Measurements from ENCODE around the gene RASAL1. TPM values are rescaled to one million over a fixed set of nuclear protein-coding genes. Genes with fewer than 3 reads are reported as not detected.

The RASAL1 gene
- total RNA-seq, 1 experiment from 2014 or later = 16.0 TPM

DNA sequence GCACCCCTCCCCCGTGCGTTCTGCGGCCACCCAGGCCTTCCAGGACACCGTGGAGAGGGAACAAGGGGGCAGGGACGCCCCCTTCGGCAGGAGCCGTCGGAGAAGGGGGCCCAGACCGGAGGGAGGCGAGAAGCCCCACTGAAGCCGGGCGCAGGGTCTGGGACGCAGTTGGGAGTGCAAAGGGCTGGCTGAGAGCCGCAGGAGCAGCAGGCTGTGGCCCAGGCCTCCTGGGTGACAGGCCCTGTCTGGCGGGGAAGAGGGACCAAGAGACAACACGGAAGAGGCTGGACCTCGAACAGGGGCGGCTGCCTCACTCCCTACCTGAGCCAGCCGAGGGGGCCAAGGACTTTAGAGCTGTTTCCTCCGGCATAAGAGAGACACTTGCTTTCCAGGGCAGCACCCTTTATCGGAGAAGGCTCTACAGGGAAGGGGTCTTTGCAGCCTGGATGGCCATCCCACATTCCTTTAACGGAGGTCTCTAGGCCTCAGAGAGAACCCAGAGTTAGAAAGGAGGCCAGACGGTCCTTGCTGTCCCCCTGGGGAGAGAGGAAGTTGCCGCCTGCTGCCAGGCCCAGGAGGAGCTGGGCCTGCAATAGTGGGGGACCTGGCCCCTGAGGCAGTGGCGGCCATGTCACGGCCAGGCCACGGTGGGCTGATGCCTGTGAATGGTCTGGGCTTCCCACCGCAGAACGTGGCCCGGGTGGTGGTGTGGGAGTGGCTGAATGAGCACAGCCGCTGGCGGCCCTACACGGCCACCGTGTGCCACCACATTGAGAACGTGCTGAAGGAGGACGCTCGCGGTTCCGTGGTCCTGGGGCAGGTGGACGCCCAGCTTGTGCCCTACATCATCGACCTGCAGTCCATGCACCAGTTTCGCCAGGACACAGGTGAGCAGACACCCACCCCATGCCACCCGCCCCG, 77.7 kb downstream of the RASAL1 start:
- DNase-seq (ENCODE audit: low read depth, low spot score) (no peak), ATAC-seq (no peak)
- no peaks in the 10 kb centered on the region for H3K79me2 ChIP-seq (ENCODE audit: insufficient read depth, low read length)
- intact Hi-C loops (cut with micrococcal nuclease) = no loop called here
- H3K36me3 ChIP-seq (ENCODE audit: control insufficient read depth in 1 of 2, insufficient read depth in 2 of 2, low read length in 2 of 2) = no peaks in the 10 kb centered on the region
- no peak overlapping the region for H2AFZ ChIP-seq (ENCODE audit: low read depth, low read length, poor library complexity, severe bottlenecking)
- ChIA-PET CTCF (no interaction called here), POLR2A (no interaction called here), RAD21 (ENCODE audit: low non-redundant PET in 1 of 2, low total read pairs in 2 of 2, uncharacterized antibody in 2 of 2, unreplicated experiment in 2 of 2) (no interaction called here)
- H3K4me3 ChIP-seq (replicated peaks in 1 of 2; ENCODE audit: low read depth in 1 of 2, low read length in 2 of 2) = no peak overlapping the region
- H3K4me1 ChIP-seq (ENCODE audit: control insufficient read depth in 1 of 2, insufficient read depth in 2 of 2, low read length in 2 of 2) = no peaks in the 10 kb centered on the region
- H3K9ac ChIP-seq (ENCODE audit: low read length) = no peak overlapping the region
- H3K27me3 ChIP-seq (ENCODE audit: insufficient read depth, low read length) = peaks cover 11% of the 10 kb centered on the region; the same call in 1 of the 2 replicates
- H3K27ac ChIP-seq (ENCODE audit: low read depth, low read length) = no peak overlapping the region
- TF ChIP-seq, protein P1, sequence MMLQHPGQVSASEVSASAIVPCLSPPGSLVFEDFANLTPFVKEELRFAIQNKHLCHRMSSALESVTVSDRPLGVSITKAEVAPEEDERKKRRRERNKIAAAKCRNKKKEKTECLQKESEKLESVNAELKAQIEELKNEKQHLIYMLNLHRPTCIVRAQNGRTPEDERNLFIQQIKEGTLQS (IDR thresholded peaks at IDR 0.05) = no peak
- TF ChIP-seq JUND (IDR thresholded peaks at IDR 0.05) (no peak), RAD21 (IDR thresholded peaks at IDR 0.05; ENCODE audit: low read depth) (no peak), EZH2phosphoT487 (IDR thresholded peaks at IDR 0.05; ENCODE audit: borderline replicate concordance) (no peak), YY1 (IDR thresholded peaks at IDR 0.05; ENCODE audit: extremely low read depth, insufficient replicate concordance, low read depth, low read length) (no peak), TCF7L2 (IDR thresholded peaks at IDR 0.05; ENCODE audit: borderline replicate concordance, extremely low read depth, insufficient read depth, insufficient read length) (no peak), CBX3 (IDR thresholded peaks at IDR 0.05; ENCODE audit: low read depth) (no peak), POLR2AphosphoS5 (IDR thresholded peaks at IDR 0.05; ENCODE audit: low read depth, low read length) (no peak), SIN3A (IDR thresholded peaks at IDR 0.05; ENCODE audit: low read depth) (no peak), SRF (IDR thresholded peaks at IDR 0.05; ENCODE audit: low read depth) (no peak), CEBPB (IDR thresholded peaks at IDR 0.05; ENCODE audit: low read depth) (no peak)
- TF ChIP-seq, protein P2, sequence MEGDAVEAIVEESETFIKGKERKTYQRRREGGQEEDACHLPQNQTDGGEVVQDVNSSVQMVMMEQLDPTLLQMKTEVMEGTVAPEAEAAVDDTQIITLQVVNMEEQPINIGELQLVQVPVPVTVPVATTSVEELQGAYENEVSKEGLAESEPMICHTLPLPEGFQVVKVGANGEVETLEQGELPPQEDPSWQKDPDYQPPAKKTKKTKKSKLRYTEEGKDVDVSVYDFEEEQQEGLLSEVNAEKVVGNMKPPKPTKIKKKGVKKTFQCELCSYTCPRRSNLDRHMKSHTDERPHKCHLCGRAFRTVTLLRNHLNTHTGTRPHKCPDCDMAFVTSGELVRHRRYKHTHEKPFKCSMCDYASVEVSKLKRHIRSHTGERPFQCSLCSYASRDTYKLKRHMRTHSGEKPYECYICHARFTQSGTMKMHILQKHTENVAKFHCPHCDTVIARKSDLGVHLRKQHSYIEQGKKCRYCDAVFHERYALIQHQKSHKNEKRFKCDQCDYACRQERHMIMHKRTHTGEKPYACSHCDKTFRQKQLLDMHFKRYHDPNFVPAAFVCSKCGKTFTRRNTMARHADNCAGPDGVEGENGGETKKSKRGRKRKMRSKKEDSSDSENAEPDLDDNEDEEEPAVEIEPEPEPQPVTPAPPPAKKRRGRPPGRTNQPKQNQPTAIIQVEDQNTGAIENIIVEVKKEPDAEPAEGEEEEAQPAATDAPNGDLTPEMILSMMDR (IDR thresholded peaks at IDR 0.05 in 2 of 3, conservative IDR thresholded peaks at IDR 0.05 in 1 of 3; ENCODE audit: borderline replicate concordance in 1 of 3, insufficient read depth in 1 of 3, low read depth in 2 of 3, low read length in 2 of 3) = no peak
- TF ChIP-seq, protein P3, sequence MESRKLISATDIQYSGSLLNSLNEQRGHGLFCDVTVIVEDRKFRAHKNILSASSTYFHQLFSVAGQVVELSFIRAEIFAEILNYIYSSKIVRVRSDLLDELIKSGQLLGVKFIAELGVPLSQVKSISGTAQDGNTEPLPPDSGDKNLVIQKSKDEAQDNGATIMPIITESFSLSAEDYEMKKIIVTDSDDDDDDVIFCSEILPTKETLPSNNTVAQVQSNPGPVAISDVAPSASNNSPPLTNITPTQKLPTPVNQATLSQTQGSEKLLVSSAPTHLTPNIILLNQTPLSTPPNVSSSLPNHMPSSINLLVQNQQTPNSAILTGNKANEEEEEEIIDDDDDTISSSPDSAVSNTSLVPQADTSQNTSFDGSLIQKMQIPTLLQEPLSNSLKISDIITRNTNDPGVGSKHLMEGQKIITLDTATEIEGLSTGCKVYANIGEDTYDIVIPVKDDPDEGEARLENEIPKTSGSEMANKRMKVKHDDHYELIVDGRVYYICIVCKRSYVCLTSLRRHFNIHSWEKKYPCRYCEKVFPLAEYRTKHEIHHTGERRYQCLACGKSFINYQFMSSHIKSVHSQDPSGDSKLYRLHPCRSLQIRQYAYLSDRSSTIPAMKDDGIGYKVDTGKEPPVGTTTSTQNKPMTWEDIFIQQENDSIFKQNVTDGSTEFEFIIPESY (IDR thresholded peaks at IDR 0.05; ENCODE audit: extremely low read depth, insufficient replicate concordance, low read length) = no peak
- no TSS peak for BruUV-seq (replicated peaks)
- no peaks in the 10 kb centered on the region for H3K9me2 ChIP-seq (ENCODE audit: insufficient read depth)
- H3K9me3 ChIP-seq (ENCODE audit: control insufficient read depth in 1 of 2, insufficient read depth in 1 of 2, low read depth in 1 of 2, low read length in 2 of 2) = no peaks in the 10 kb centered on the region
- H4K20me1 ChIP-seq (ENCODE audit: insufficient read depth) = no peaks in the 10 kb centered on the region
- no peak overlapping the region for H3K4me2 ChIP-seq (ENCODE audit: low read length)
